ENCODE results near the gene PHB1. TPM values are rescaled to one million over a fixed set of nuclear protein-coding genes. Genes with fewer than 3 reads are reported as not detected.

PHB1 gene
- total and polyA plus RNA-seq, 2 of the 8 experiments (the other 6 are each of a cell fraction or from before 2014, with no cell fraction given), result 386 to 597 TPM

GRCh38 chr17:49406421-49407061 is 8.1 kb downstream of the PHB1 start:
- H3K4me1 ChIP-seq (replicated peaks in 1 of 4; ENCODE audit: control insufficient read depth in 3 of 4, insufficient read depth in 4 of 4, low read length in 3 of 4), result no peaks in the 10 kb centered on the region
- H3K18ac ChIP-seq (ENCODE audit: extremely low read depth, low read length), result no peak overlapping the region
- H3K9ac ChIP-seq (replicated peaks in 1 of 4; ENCODE audit: extremely low read depth in 1 of 4, low read depth in 3 of 4, low read length in 3 of 4), result no peak overlapping the region
- no peak overlapping the region for H3K23ac ChIP-seq (ENCODE audit: insufficient read length)
- 0 out of 2 replicates have a peak, but pooled peaks cover 2% of the 10 kb centered on the region for H3K23me2 ChIP-seq (ENCODE audit: low read depth, low read length)
- no peaks in the 10 kb centered on the region for H3K79me2 ChIP-seq (ENCODE audit: control insufficient read depth in 1 of 2, insufficient read depth in 2 of 2, low read length in 2 of 2)
- H3K9me3 ChIP-seq (ENCODE audit: insufficient read depth in 2 of 2, low read depth in 1 of 2, low read length in 1 of 2), result no peaks in the 10 kb centered on the region
- H3K4me3 ChIP-seq (ENCODE audit: extremely low read depth in 1 of 4, insufficient read depth in 2 of 4, low read depth in 3 of 4, low read length in 4 of 4), result no peak overlapping the region
- WGBS, 2 experiments (ENCODE audit: extremely low coverage in 1 of 2, insufficient coverage in 1 of 2, insufficient read length in 1 of 2, insufficient replicate concordance in 2 of 2, low coverage in 1 of 2, low lambda C conversion rate in 2 of 2, missing lambda C conversion rate in 1 of 2), result 90% methylated on average over 9 of the region's 9 CpGs; no CpG with 5 or more reads in 1 of the 2 experiments
- TF ChIP-seq SP2 (IDR thresholded peaks at IDR 0.05; ENCODE audit: low read length) (no peak), RNF2 (IDR thresholded peaks at IDR 0.05; ENCODE audit: borderline replicate concordance, low read depth, low read length, missing control alignments, poor library complexity, severe bottlenecking) (no peak), EZH2 (IDR thresholded peaks at IDR 0.05; ENCODE audit: low read depth, low read length, severe bottlenecking) (no peak), ZNF274 (IDR thresholded peaks at IDR 0.05; ENCODE audit: borderline replicate concordance, extremely low read depth, low read length) (no peak), CREB1 (IDR thresholded peaks at IDR 0.05) (no peak), SAP30 (IDR thresholded peaks at IDR 0.05; ENCODE audit: insufficient read depth, insufficient replicate concordance, low read length) (no peak), KDM5A (IDR thresholded peaks at IDR 0.05; ENCODE audit: low read length) (no peak), RXRA (IDR thresholded peaks at IDR 0.05; ENCODE audit: insufficient read depth, low read depth, low read length) (no peak), SIRT6 (IDR thresholded peaks at IDR 0.05; ENCODE audit: low read length) (no peak), YY1 (IDR thresholded peaks at IDR 0.05; ENCODE audit: low read depth, low read length) (no peak)
- peaks cover 0 to 10% of the 10 kb centered on the region in 2 experiments for H4K20me1 ChIP-seq (replicated peaks in 1 of 2; ENCODE audit: control insufficient read depth in 1 of 2, insufficient read depth in 2 of 2, low read length in 2 of 2)
- no peak overlapping the region for H3K56ac ChIP-seq (replicated peaks; ENCODE audit: insufficient read length, low read depth, low read length)
- no peak overlapping the region for H4K8ac ChIP-seq (ENCODE audit: extremely low read depth, insufficient read depth, low read length)
- FAIRE-seq (no peak), DNase-seq (ENCODE audit: low read depth in 1 of 2, low spot score in 2 of 2) (no peak)
- H3K27me3 ChIP-seq (replicated peaks in 1 of 4; ENCODE audit: control insufficient read depth in 3 of 4, extremely low read depth in 1 of 4, insufficient read depth in 3 of 4, low read length in 3 of 4), result no peaks in the 10 kb centered on the region
- H2BK20ac ChIP-seq (ENCODE audit: low read length), result no peak overlapping the region
- H3K14ac ChIP-seq (ENCODE audit: insufficient read length), result no peak overlapping the region
- POLR2A ChIA-PET (ENCODE audit: partially characterized antibody), result no interaction called here
- no peak overlapping the region for H4K5ac ChIP-seq (ENCODE audit: insufficient read length, low read depth, low read length)
- no peaks in the 10 kb centered on the region; the same call in 1 of the 2 replicates for H3K79me1 ChIP-seq (ENCODE audit: low read depth, low read length)
- H2AK5ac ChIP-seq (ENCODE audit: low read depth, low read length), result no peak overlapping the region
- H4K91ac ChIP-seq (replicated peaks; ENCODE audit: insufficient read length, low read length), result no peak overlapping the region
- no peak overlapping the region for H2BK120ac ChIP-seq (replicated peaks; ENCODE audit: low read depth, low read length)
- H2BK5ac ChIP-seq (ENCODE audit: low read depth, low read length), result no peak overlapping the region
- no peak overlapping the region for H3K27ac ChIP-seq (ENCODE audit: low read depth, low read length)
- no peak overlapping the region for H2BK12ac ChIP-seq (ENCODE audit: low read depth, low read length)
- no peak overlapping the region for H3K4ac ChIP-seq (replicated peaks; ENCODE audit: insufficient read length, low read depth, low read length)
- H3K36me3 ChIP-seq (ENCODE audit: control insufficient read depth in 2 of 4, insufficient read depth in 4 of 4, low read length in 3 of 4), result peaks cover 39 to 81% (median 65%) of the 10 kb centered on the region in 4 experiments
- no peak overlapping the region for H3K4me2 ChIP-seq (ENCODE audit: insufficient read depth in 1 of 2, low read depth in 2 of 2, low read length in 2 of 2)
- no peak overlapping the region for H2AFZ ChIP-seq (ENCODE audit: low read length)
- CTCF ChIA-PET (ENCODE audit: partially characterized antibody), result interaction anchor here (0.6 to 8.9 kb wide), 7 partner anchors 8 to 1044 kb away, joined by 3 to 138 read pairs (median 14); no protein-coding TSS in a partner anchor
- H2BK15ac ChIP-seq (ENCODE audit: low read length), result no peak overlapping the region
